SK-N-SH treated with all-trans-retinoic acid at 6 μM for 48 hours (cell line): ENCODE data around the gene IRF7.
A peak's percentile ranks its signal among the peaks of the same experiment; 100 is the strongest.
"Not testable (repeated sequence)": the region's sequence is repeated elsewhere in the genome, so short reads cannot be mapped to it uniquely, and the experiment has no call there.

Experiments
- ATAC-seq: fragments of 200-7000 bp; cut with Tn5 transposase; 3 replicates; pipeline ENCODE4 v1.9.1; 2020; ENCODE audit warnings: mild to moderate bottlenecking, moderate library complexity
- ARNTL ChIP-seq: fragments of 450-650 bp; formaldehyde crosslinking; IDR thresholded peaks from 2 replicates; pipeline ENCODE4 v1.5.0; 2020; ENCODE audit warnings: low read depth, mild to moderate bottlenecking, moderate library complexity, borderline replicate concordance
- CREB5 ChIP-seq: fragments of 250-450 bp; sonication (Bioruptor Pico); IDR thresholded peaks from 2 replicates; pipeline ENCODE4 v1.5.1; 2020; ENCODE audit warnings: low read depth, mild to moderate bottlenecking, moderate library complexity
- CSDC2 ChIP-seq: fragments of 250-450 bp; sonication (Bioruptor Pico); IDR thresholded peaks from 2 replicates; pipeline ENCODE4 v1.5.0; 2020; ENCODE audit warnings: mild to moderate bottlenecking, moderate library complexity
- ESRRG ChIP-seq: fragments of 250-450 bp; sonication (Bioruptor Pico); IDR thresholded peaks from 2 replicates; pipeline ENCODE4 v1.6.1; 2021; ENCODE audit warnings: mild to moderate bottlenecking
- GLIS3 ChIP-seq: fragments of 250-450 bp; sonication (Bioruptor Pico); IDR thresholded peaks from 2 replicates; pipeline ENCODE4 v1.5.0; 2020; ENCODE audit warnings: mild to moderate bottlenecking, moderate library complexity
- ISL1 ChIP-seq: fragments of 250-450 bp; sonication (Bioruptor Pico); IDR thresholded peaks from 2 replicates; pipeline ENCODE4 v2.1.2; 2022; ENCODE audit warnings: mild to moderate bottlenecking, moderate library complexity
- PATZ1 ChIP-seq: fragments of 250-450 bp; sonication (Bioruptor Pico); IDR thresholded peaks from 2 replicates; pipeline ENCODE4 v1.8.0; 2020; ENCODE audit warnings: mild to moderate bottlenecking, moderate library complexity, borderline replicate concordance
- POU6F1 ChIP-seq: fragments of 250-450 bp; sonication (Bioruptor Pico); IDR thresholded peaks from 2 replicates; pipeline ENCODE4 v1.8.0; 2021; ENCODE audit warnings: low read depth, mild to moderate bottlenecking, moderate library complexity, borderline replicate concordance
- PPARA ChIP-seq: fragments of 250-450 bp; sonication (Bioruptor Pico); IDR thresholded peaks from 2 replicates; pipeline ENCODE4 v1.5.0; 2020; ENCODE audit warnings: mild to moderate bottlenecking, borderline replicate concordance
- SNAI2 ChIP-seq: fragments of 250-450 bp; sonication (Bioruptor Pico); IDR thresholded peaks from 2 replicates; pipeline ENCODE4 v1.5.0; 2020; ENCODE audit warnings: mild to moderate bottlenecking, moderate library complexity
- TCF4 ChIP-seq: fragments of 250-450 bp; sonication (Bioruptor Pico); IDR thresholded peaks from 2 replicates; pipeline ENCODE4 v1.8.0; 2021; ENCODE audit warnings: mild to moderate bottlenecking, moderate library complexity, borderline replicate concordance
- TOX ChIP-seq: fragments of 250-450 bp; sonication (Bioruptor Pico); IDR thresholded peaks from 2 replicates; pipeline ENCODE4 v1.8.0; 2021; ENCODE audit warnings: mild to moderate bottlenecking, moderate library complexity, borderline replicate concordance
- ZFP3 ChIP-seq: fragments of 250-450 bp; sonication (Bioruptor Pico); IDR thresholded peaks from 2 replicates; pipeline ENCODE4 v1.5.0; 2020; ENCODE audit warnings: mild to moderate bottlenecking, moderate library complexity
- ZNF565 ChIP-seq: fragments of 450-650 bp; formaldehyde crosslinking; conservative IDR thresholded peaks from 2 replicates; pipeline ENCODE4 v1.5.0; 2020; ENCODE audit warnings: low read depth, mild to moderate bottlenecking, moderate library complexity
- TF ChIP-seq, protein P1 (sequence below): fragments of 250-450 bp; sonication (Bioruptor Pico); IDR thresholded peaks from 2 replicates; pipeline ENCODE4 v1.5.1; 2021; ENCODE audit warnings: mild to moderate bottlenecking, moderate library complexity

Gene IRF7

DNA sequence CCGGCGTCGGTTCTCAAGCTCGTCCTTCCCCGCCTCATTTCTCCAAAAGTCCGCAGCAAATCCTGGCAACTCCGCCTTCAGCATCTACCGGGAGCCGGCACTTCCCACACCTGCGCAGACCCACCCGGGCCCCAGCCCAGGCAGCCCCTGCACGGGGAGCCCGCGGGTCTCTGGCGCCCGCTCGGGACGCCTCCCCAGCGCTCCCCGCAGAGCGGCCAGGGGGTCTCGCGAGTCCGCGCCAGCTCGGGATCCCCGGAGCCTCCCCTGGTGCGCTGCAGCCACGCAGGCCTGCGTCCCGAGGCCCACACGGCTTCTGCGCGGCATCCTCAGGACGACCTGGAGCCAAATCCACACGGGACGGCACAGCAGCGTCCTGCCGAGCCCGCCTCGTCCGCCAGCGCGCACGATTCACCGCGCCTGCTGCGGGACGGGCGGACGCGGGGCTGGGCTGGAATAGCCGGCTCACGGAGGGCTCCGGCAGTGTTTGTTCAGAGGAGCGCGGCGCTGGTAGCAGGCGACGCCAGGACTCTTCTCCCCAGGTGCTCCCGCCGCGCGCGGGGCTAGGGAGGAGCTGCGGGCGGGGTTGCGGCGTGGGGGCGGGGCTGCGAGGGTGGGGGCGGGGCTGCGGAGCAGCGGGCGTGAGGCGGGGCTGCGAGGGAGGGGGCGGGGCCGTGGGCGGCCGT lies 40.3 kb downstream of the IRF7 start:
- ATAC-seq = peak; percentile 56

GRCh38 chr11:574632-575312 lies 41.0 kb downstream of the IRF7 start:
- ATAC-seq = peak; percentile 6
- TF ChIP-seq ZFP3 (CRISPR knock-in tag) = no peak
- TF ChIP-seq ARNTL (CRISPR knock-in tag) = no peak
- no peak for TF ChIP-seq ESRRG
- TF ChIP-seq CREB5 (CRISPR knock-in tag) = no peak
- no peak for TF ChIP-seq PATZ1 (CRISPR knock-in tag)
- TF ChIP-seq, protein P1, sequence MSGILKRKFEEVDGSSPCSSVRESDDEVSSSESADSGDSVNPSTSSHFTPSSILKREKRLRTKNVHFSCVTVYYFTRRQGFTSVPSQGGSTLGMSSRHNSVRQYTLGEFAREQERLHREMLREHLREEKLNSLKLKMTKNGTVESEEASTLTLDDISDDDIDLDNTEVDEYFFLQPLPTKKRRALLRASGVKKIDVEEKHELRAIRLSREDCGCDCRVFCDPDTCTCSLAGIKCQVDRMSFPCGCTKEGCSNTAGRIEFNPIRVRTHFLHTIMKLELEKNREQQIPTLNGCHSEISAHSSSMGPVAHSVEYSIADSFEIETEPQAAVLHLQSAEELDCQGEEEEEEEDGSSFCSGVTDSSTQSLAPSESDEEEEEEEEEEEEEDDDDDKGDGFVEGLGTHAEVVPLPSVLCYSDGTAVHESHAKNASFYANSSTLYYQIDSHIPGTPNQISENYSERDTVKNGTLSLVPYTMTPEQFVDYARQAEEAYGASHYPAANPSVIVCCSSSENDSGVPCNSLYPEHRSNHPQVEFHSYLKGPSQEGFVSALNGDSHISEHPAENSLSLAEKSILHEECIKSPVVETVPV (CRISPR knock-in tag) = no peak
- no peak for TF ChIP-seq SNAI2
- TF ChIP-seq TCF4 = no peak
- no peak for TF ChIP-seq CSDC2 (CRISPR knock-in tag)
- TF ChIP-seq POU6F1 (CRISPR knock-in tag) = no peak

More for the DNA sequence above, 40.3 kb downstream of the IRF7 start:
- TF ChIP-seq ZFP3 (CRISPR knock-in tag) = no peak
- no peak for TF ChIP-seq SNAI2
- TF ChIP-seq POU6F1 (CRISPR knock-in tag) = no peak
- TF ChIP-seq PPARA (CRISPR knock-in tag) = no peak
- no peak for TF ChIP-seq GLIS3 (CRISPR knock-in tag)
- no peak for TF ChIP-seq TOX (CRISPR knock-in tag)
- no peak for TF ChIP-seq ARNTL (CRISPR knock-in tag)

GRCh38 chr11:574031-574570 lies 41.6 kb downstream of the IRF7 start:
- not testable (repeated sequence) for ATAC-seq

GRCh38 chr11:573146-573759 lies 42.5 kb downstream of the IRF7 start:
- TF ChIP-seq TCF4 (no peak), ISL1 (CRISPR knock-in tag) (no peak), ZNF565 (CRISPR knock-in tag) (no peak), TOX (CRISPR knock-in tag) (no peak), SNAI2 (no peak), CREB5 (CRISPR knock-in tag) (no peak), CSDC2 (CRISPR knock-in tag) (no peak), ESRRG (no peak), POU6F1 (CRISPR knock-in tag) (no peak), ARNTL (CRISPR knock-in tag) (no peak), PATZ1 (CRISPR knock-in tag) (no peak)
- TF ChIP-seq, protein P1 (CRISPR knock-in tag) = no peak
- TF ChIP-seq, all 23 proteins: peak for 0
- no peak for ATAC-seq
